Endothelial cell of umbilical vein (primary cell): ENCODE data around the gene MYO9A. TPM values are rescaled to one million over a fixed set of nuclear protein-coding genes. Genes with fewer than 3 reads are reported as not detected.

Experiments used
- BruUV-seq: library from RNA; stranded (reverse); fragments of 400-500 nt; replicated peaks from 2 replicates; lab custom pipeline; 2021; lab: Mats Ljungman, UMichigan
- CTCF ChIA-PET: fragments of 300-600, 350-600 bp; sonication (Branson Sonifier 250); formaldehyde crosslinking; loops from one replicate; lab custom pipeline; 2021; ENCODE audit warnings: antibody characterized with exemption, inconsistent platforms; lab: Charles Lee
- POLR2A ChIA-PET: fragments of 300-600, 350-600 bp; sonication (Branson Sonifier 250); formaldehyde crosslinking; loops from one replicate; lab custom pipeline; 2021; ENCODE audit warnings: antibody characterized with exemption, inconsistent platforms; lab: Charles Lee
- DNase-seq: peaks from one replicate; pipeline ENCODE4 v3.0.0-alpha.2; 2011; ENCODE audit warnings: low read depth, low spot score
- FAIRE-seq: peaks from 2 replicates; lab custom pipeline; 2011; peaks lifted over from hg19 to GRCh38; lab: Jason Lieb, UNC
- H2AFZ ChIP-seq: 2 replicates; pipeline ENCODE4 v1.6.0; 2012; ENCODE audit warnings: low read depth, low read length, control low read depth, inconsistent platforms
- H3K27ac ChIP-seq: 2 replicates; pipeline ENCODE4 v1.5.1; 2011; ENCODE audit warnings: low read depth, mild to moderate bottlenecking, control low read depth, low read length, moderate library complexity; ENCODE audit not compliant: insufficient read depth
- H3K27me3 ChIP-seq, 2 experiments: 2 replicates each; pipeline versions ENCODE4 v1.6.0 to v1.6.1; 2011; ENCODE audit warnings: low read length in 2 of 2, mixed read lengths in 1 of 2; ENCODE audit not compliant: control insufficient read depth in 2 of 2, insufficient read depth in 2 of 2
- H3K36me3 ChIP-seq, 2 experiments: 2 replicates in 1 of 2; 3 replicates in 1 of 2; pipeline ENCODE4 v1.5.1; 2011; ENCODE audit warnings: low read length in 2 of 2, mild to moderate bottlenecking in 1 of 2, moderate library complexity in 1 of 2; ENCODE audit not compliant: control insufficient read depth in 2 of 2, insufficient read depth in 2 of 2; ENCODE audit errors: extremely low read depth in 1 of 2
- H3K4me1 ChIP-seq: 3 replicates; pipeline ENCODE4 v1.5.1; 2011; ENCODE audit warnings: mild to moderate bottlenecking, low read length; ENCODE audit not compliant: control insufficient read depth, insufficient read depth; ENCODE audit errors: extremely low read depth
- H3K4me2 ChIP-seq: 2 replicates; pipeline ENCODE4 v1.6.1; 2011; ENCODE audit warnings: low read length, control low read depth, mixed read lengths; ENCODE audit not compliant: insufficient read depth
- H3K4me3 ChIP-seq, 3 experiments: fragments of 200-600 bp in 1 of 3; sonication (generic), shearing (Covaris generic) in 1 of 3; replicated peaks in 1 of 3; 2 replicates each; pipeline ENCODE4 v1.5.1; 2011 to 2016; ENCODE audit warnings: control low read depth in 3 of 3, low read length in 3 of 3, mild to moderate bottlenecking in 2 of 3, inconsistent platforms in 1 of 3, low read depth in 1 of 3, moderate library complexity in 1 of 3; ENCODE audit not compliant: insufficient read depth in 1 of 3
- H3K79me2 ChIP-seq: 2 replicates; pipeline ENCODE4 v1.6.0; 2012; ENCODE audit warnings: low read length, inconsistent platforms; ENCODE audit not compliant: control insufficient read depth, insufficient read depth
- H3K9ac ChIP-seq: replicated peaks from 2 replicates; pipeline ENCODE3; 2011; ENCODE audit warnings: low read length, control low read depth; ENCODE audit not compliant: insufficient read depth; ENCODE audit errors: extremely low read depth
- H3K9me1 ChIP-seq: replicated peaks from 3 replicates; pipeline ENCODE4 v1.6.0; 2011; ENCODE audit warnings: mild to moderate bottlenecking, low read length; ENCODE audit not compliant: control insufficient read depth, insufficient read depth; ENCODE audit errors: extremely low read depth
- H3K9me3 ChIP-seq: replicated peaks from 2 replicates; pipeline ENCODE4 v1.5.1; 2012; ENCODE audit warnings: low read length, inconsistent platforms; ENCODE audit not compliant: control insufficient read depth, insufficient read depth
- H4K20me1 ChIP-seq: replicated peaks from 2 replicates; pipeline ENCODE3; 2011; ENCODE audit warnings: mild to moderate bottlenecking, low read length; ENCODE audit not compliant: control insufficient read depth, insufficient read depth; ENCODE audit errors: extremely low read depth
- EZH2 ChIP-seq: IDR thresholded peaks from 2 replicates; pipeline ENCODE4 v1.6.1; 2012; ENCODE audit warnings: borderline replicate concordance, low read depth, mild to moderate bottlenecking, moderate library complexity, low read length, inconsistent platforms; ENCODE audit not compliant: severe bottlenecking
- FOS ChIP-seq: IDR thresholded peaks from 2 replicates; pipeline ENCODE4 v1.6.1; 2011; ENCODE audit warnings: mild to moderate bottlenecking, low read length, moderate library complexity, borderline replicate concordance; ENCODE audit not compliant: insufficient read depth
- GATA2 ChIP-seq: IDR thresholded peaks from 2 replicates; pipeline ENCODE4 v1.7.0; 2011; ENCODE audit warnings: low read depth, mild to moderate bottlenecking, moderate library complexity, mixed read lengths, low read length; ENCODE audit not compliant: insufficient read length, insufficient read depth
- JUN ChIP-seq: IDR thresholded peaks from 2 replicates; pipeline ENCODE4 v1.6.1; 2011; ENCODE audit warnings: borderline replicate concordance, low read depth; ENCODE audit not compliant: insufficient read length, insufficient read depth
- MYC ChIP-seq: IDR thresholded peaks from one replicate; pipeline ENCODE4 v1.6.1; 2011; ENCODE audit warnings: mild to moderate bottlenecking, low read depth, low read length
- POLR2A ChIP-seq: IDR thresholded peaks from 2 replicates; pipeline ENCODE4 v1.6.1; 2012; ENCODE audit warnings: low read depth, mild to moderate bottlenecking, control low read depth, low read length
- POLR2AphosphoS5 ChIP-seq: IDR thresholded peaks from 2 replicates; pipeline ENCODE4 v1.6.1; 2012; ENCODE audit warnings: low read depth, mild to moderate bottlenecking, control low read depth, low read length, moderate library complexity; ENCODE audit not compliant: insufficient read depth
- dilution Hi-C: fragments of 300-500 bp; cut with MboI; formaldehyde crosslinking; loops from one replicate; pipeline ENCODE4 v1.15.0; 2019; ENCODE audit warnings: low sequenced_read_pairs; ENCODE audit not compliant: extremely low pct_ligation_motif_present
- intact Hi-C: fragments of 100-400 bp; cut with micrococcal nuclease; formaldehyde crosslinking; loops from one replicate; pipeline ENCODE4 v1.10.0; 2022
- polyA plus RNA-seq, 4 experiments: library from polyadenylated mRNA; depleted of rRNA in 3 of 4; stranded (reverse) in 3 of 4; unstranded in 1 of 4; fragments of >200 nt; gene quantifications; 2 replicates each; pipeline versions ENCODE4 v1.2.1 to v1.2.3, GENCODE V29; 2011 to 2012; ENCODE audit warnings: missing spikeins in 1 of 4
- total RNA-seq: library from RNA; stranded (reverse); gene quantifications from 2 replicates; pipeline ENCODE4 v1.2.3, GENCODE V29; 2021
- TF ChIP-seq, protein P1 (sequence below): IDR thresholded peaks from 2 replicates; pipeline ENCODE4 v1.6.1; 2011; ENCODE audit not compliant: insufficient read depth, insufficient read length
- TF ChIP-seq, protein P2 (sequence below), 2 donors: IDR thresholded peaks; 1 replicate in 1 of 2; 2 replicates in 1 of 2; pipeline ENCODE4 v1.5.1; 2011; ENCODE audit warnings: low read length in 2 of 2, mild to moderate bottlenecking in 2 of 2, moderate library complexity in 2 of 2, control low read depth in 1 of 2, inconsistent platforms in 1 of 2, low read depth in 1 of 2; ENCODE audit not compliant: insufficient read depth in 1 of 2; ENCODE audit errors: extremely low read depth in 1 of 2

The MYO9A gene
- total and polyA plus RNA-seq, 2 donors (not counting 3 experiments of a cell fraction or from before 2014, with no cell fraction given) = 6.4 to 30.3 TPM

DNA sequence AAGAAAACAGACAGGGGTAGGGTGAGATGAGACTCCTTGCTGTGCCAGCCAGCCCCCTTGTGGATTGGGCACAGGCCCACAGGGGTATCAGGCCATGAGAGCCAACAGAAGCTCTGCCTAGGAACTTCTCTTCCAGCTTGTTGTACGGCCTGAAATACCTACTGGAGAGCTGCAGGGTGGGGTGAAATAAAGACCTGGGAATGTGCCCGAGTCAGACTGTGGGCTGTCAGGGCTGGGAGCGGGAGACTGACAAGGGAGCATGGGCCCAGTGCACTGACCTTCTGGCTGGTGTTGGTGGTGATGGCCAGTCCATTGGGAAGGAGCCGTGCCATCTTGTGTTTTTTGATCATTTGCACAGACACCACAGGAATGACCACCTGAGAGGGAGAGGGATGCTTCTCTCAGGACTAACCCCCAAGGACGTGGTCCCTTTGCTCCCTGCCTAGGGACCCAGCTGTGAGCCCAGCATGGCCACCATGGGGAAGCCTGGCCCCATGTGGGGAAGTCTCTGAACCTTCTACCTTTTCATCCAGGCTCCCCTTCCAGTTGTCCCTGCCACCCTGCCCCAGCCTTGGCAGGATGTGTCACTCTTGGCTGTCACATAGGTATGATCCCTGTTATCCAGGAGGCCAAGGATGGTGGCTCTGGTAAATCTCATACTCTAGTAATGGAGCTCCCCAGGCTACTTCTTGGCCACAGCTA lies 48.9 kb upstream of the MYO9A start:
- FAIRE-seq = no peak
- ChIA-PET POLR2A (no interaction called here), CTCF (interaction anchor here (1.1 to 2.0 kb wide), 3 partner anchors 11 to 423 kb away, joined by 3 to 5 read pairs (median 5); no protein-coding TSS in a partner anchor)

More for the DNA sequence above, 48.9 kb upstream of the MYO9A start:
- no peak overlapping the region for H3K9ac ChIP-seq
- no peaks in the 10 kb centered on the region for H3K9me3 ChIP-seq
- H3K79me2 ChIP-seq = no peaks in the 10 kb centered on the region
- intact Hi-C loops (no loop called here), dilution Hi-C loops (no loop called here)
- peaks cover 0 to 7% of the 10 kb centered on the region in 2 experiments for H3K27me3 ChIP-seq
- H3K36me3 ChIP-seq = no peaks in the 10 kb centered on the region
- no peak overlapping the region for H3K4me3 ChIP-seq
- H3K9me1 ChIP-seq = no peaks in the 10 kb centered on the region
- no peaks in the 10 kb centered on the region for H3K4me1 ChIP-seq
- no peak overlapping the region for H2AFZ ChIP-seq
- no peak overlapping the region for H3K4me2 ChIP-seq
- TF ChIP-seq GATA2 = no peak
- TF ChIP-seq POLR2AphosphoS5 = no peak
- TF ChIP-seq MYC = no peak
- no peak for TF ChIP-seq EZH2
- TF ChIP-seq, protein P1, sequence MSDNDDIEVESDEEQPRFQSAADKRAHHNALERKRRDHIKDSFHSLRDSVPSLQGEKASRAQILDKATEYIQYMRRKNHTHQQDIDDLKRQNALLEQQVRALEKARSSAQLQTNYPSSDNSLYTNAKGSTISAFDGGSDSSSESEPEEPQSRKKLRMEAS = no peak
- no peak for TF ChIP-seq FOS
- no peak for TF ChIP-seq POLR2A
- no peak for TF ChIP-seq JUN
- TF ChIP-seq, protein P2, sequence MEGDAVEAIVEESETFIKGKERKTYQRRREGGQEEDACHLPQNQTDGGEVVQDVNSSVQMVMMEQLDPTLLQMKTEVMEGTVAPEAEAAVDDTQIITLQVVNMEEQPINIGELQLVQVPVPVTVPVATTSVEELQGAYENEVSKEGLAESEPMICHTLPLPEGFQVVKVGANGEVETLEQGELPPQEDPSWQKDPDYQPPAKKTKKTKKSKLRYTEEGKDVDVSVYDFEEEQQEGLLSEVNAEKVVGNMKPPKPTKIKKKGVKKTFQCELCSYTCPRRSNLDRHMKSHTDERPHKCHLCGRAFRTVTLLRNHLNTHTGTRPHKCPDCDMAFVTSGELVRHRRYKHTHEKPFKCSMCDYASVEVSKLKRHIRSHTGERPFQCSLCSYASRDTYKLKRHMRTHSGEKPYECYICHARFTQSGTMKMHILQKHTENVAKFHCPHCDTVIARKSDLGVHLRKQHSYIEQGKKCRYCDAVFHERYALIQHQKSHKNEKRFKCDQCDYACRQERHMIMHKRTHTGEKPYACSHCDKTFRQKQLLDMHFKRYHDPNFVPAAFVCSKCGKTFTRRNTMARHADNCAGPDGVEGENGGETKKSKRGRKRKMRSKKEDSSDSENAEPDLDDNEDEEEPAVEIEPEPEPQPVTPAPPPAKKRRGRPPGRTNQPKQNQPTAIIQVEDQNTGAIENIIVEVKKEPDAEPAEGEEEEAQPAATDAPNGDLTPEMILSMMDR (IDR thresholded peaks at IDR 0.05; ENCODE audit: extremely low read depth in 1 of 2, insufficient read depth in 1 of 2, low read depth in 1 of 2, low read length in 2 of 2) = no peak
- BruUV-seq = no TSS peak
- H3K27ac ChIP-seq = no peak overlapping the region
- DNase-seq = no peak
- H4K20me1 ChIP-seq = no peaks in the 10 kb centered on the region
